HepG2 (cell line): ENCODE measurements around the gene FAM219B. TPM values are rescaled to one million over a fixed set of nuclear protein-coding genes. Genes with fewer than 3 reads are reported as not detected.

Source experiments
- BHLHE40 ChIP-seq: IDR thresholded peaks from 2 replicates; pipeline ENCODE4 v1.6.1; 2011; ENCODE audit warnings: low read length, improper control_type of control experiment
- ELK4 ChIP-seq: sonication (generic); formaldehyde crosslinking; IDR thresholded peaks from 2 replicates; pipeline ENCODE4 v1.9.0; 2021; ENCODE audit warnings: missing genetic modification reagents, borderline replicate concordance
- HNF4A ChIP-seq: sonication (generic); formaldehyde crosslinking; IDR thresholded peaks from 2 replicates; pipeline ENCODE4 v1.4.0; 2020; ENCODE audit warnings: missing genetic modification reagents
- HNRNPK ChIP-seq: fragments of 200-400 bp; formaldehyde crosslinking; IDR thresholded peaks from 2 replicates; pipeline ENCODE4 v1.6.1; 2018; ENCODE audit warnings: low read length, low read depth, moderate library complexity, mild to moderate bottlenecking; ENCODE audit not compliant: poor library complexity, severe bottlenecking
- JUN ChIP-seq: sonication (generic); formaldehyde crosslinking; IDR thresholded peaks from 2 replicates; pipeline ENCODE4 v1.4.0; 2020; ENCODE audit warnings: mild to moderate bottlenecking, missing genetic modification reagents
- KAT7 ChIP-seq: IDR thresholded peaks from 2 replicates; pipeline ENCODE4 v1.6.1; 2018; ENCODE audit warnings: borderline replicate concordance, missing compliant biosample characterization
- MED13 ChIP-seq: sonication (generic); formaldehyde crosslinking; IDR thresholded peaks from 2 replicates; pipeline ENCODE4 v1.5.0; 2020; ENCODE audit warnings: missing genetic modification reagents
- MTA1 ChIP-seq: sonication (generic); formaldehyde crosslinking; IDR thresholded peaks from 2 replicates; pipeline ENCODE4 v1.4.0; 2020; ENCODE audit warnings: missing genetic modification reagents, mild to moderate bottlenecking, borderline replicate concordance
- MYPOP ChIP-seq: sonication (generic); formaldehyde crosslinking; IDR thresholded peaks from 2 replicates; pipeline ENCODE4 v1.8.1; 2023; ENCODE audit warnings: mild to moderate bottlenecking, moderate library complexity, missing genetic modification reagents
- NFE2 ChIP-seq: sonication (generic); formaldehyde crosslinking; IDR thresholded peaks from 2 replicates; pipeline ENCODE4 v1.4.0; 2020; ENCODE audit warnings: missing genetic modification reagents
- POGK ChIP-seq: sonication (generic); formaldehyde crosslinking; conservative IDR thresholded peaks from 2 replicates; pipeline ENCODE4 v1.8.0; 2022; ENCODE audit warnings: mild to moderate bottlenecking, moderate library complexity, missing genetic modification reagents
- POLR2A ChIP-seq, 2 experiments: IDR thresholded peaks; 2 replicates each; pipeline ENCODE4 v1.6.1; 2011; ENCODE audit warnings: low read depth in 2 of 2, low read length in 2 of 2, mild to moderate bottlenecking in 1 of 2, moderate library complexity in 1 of 2; ENCODE audit not compliant: insufficient read depth in 1 of 2
- SRY ChIP-seq: sonication (generic); formaldehyde crosslinking; IDR thresholded peaks from 2 replicates; pipeline ENCODE4 v1.8.0; 2022; ENCODE audit warnings: mild to moderate bottlenecking, missing genetic modification reagents
- TEF ChIP-seq: sonication (generic); formaldehyde crosslinking; IDR thresholded peaks from 2 replicates; pipeline ENCODE4 v1.5.0; 2020; ENCODE audit warnings: missing genetic modification reagents
- ZBTB43 ChIP-seq: sonication (generic); formaldehyde crosslinking; conservative IDR thresholded peaks from 2 replicates; pipeline ENCODE4 v1.4.0; 2020; ENCODE audit warnings: missing genetic modification reagents
- ZFP62 ChIP-seq: sonication (generic); formaldehyde crosslinking; IDR thresholded peaks from 2 replicates; pipeline ENCODE4 v1.4.0; 2020; ENCODE audit warnings: missing genetic modification reagents
- ZFYVE20 ChIP-seq: sonication (generic); formaldehyde crosslinking; IDR thresholded peaks from 2 replicates; pipeline ENCODE4 v1.8.0; 2023; ENCODE audit warnings: low read depth, mild to moderate bottlenecking, moderate library complexity, missing genetic modification reagents, borderline replicate concordance
- ZNF274 ChIP-seq: sonication (generic); formaldehyde crosslinking; IDR thresholded peaks from 2 replicates; pipeline ENCODE4 v1.5.1; 2020; ENCODE audit warnings: mild to moderate bottlenecking, missing genetic modification reagents
- ZNF383 ChIP-seq: sonication (generic); formaldehyde crosslinking; IDR thresholded peaks from 2 replicates; pipeline ENCODE4 v1.4.0; 2020; ENCODE audit warnings: missing genetic modification reagents, mild to moderate bottlenecking, borderline replicate concordance
- ZNF674 ChIP-seq: sonication (generic); formaldehyde crosslinking; IDR thresholded peaks from 2 replicates; pipeline ENCODE4 v1.5.0; 2020; ENCODE audit warnings: low read depth, mild to moderate bottlenecking, missing genetic modification reagents
- ZNF704 ChIP-seq: sonication (generic); formaldehyde crosslinking; IDR thresholded peaks from 2 replicates; pipeline ENCODE4 v1.8.1; 2023; ENCODE audit warnings: mild to moderate bottlenecking, inconsistent platforms, moderate library complexity, missing genetic modification reagents, borderline replicate concordance
- ZNF879 ChIP-seq: sonication (generic); formaldehyde crosslinking; IDR thresholded peaks from 2 replicates; pipeline ENCODE4 v1.8.1; 2023; ENCODE audit warnings: missing genetic modification reagents
- polyA plus RNA-seq, 8 experiments: library from polyadenylated mRNA; depleted of rRNA in 3 of 8; stranded (reverse) in 7 of 8; unstranded in 1 of 8; fragments of >200 nt; fragmentation: Illumina TruSeq in 4 of 8; extraction: Trizol in 4 of 8; gene quantifications; 2 replicates each; pipeline versions ENCODE4 v1.2.1 to v1.2.3, GENCODE V29; 2011 to 2016; ENCODE audit warnings: low read depth in 4 of 8, missing spikeins in 1 of 8, mixed read lengths in 1 of 8; ENCODE audit not compliant: insufficient read depth in 1 of 8
- total RNA-seq, 5 experiments: library from RNA; depleted of rRNA; stranded (reverse); fragments of >200 nt; fragmentation: Illumina TruSeq; extraction: Trizol; gene quantifications; 2 replicates each; pipeline ENCODE4 v1.2.3, GENCODE V29; 2016; ENCODE audit warnings: low read depth in 1 of 5

The FAM219B gene
- total and polyA plus RNA-seq, 2 of the 13 experiments (the other 11 are each of a cell fraction or from before 2014, with no cell fraction given), result 36.6 to 50.2 TPM

GRCh38 chr15:74889883-74890664, 16.6 kb downstream of the FAM219B start, which contains the start of gene MPI (continued):
- peak; percentile 54; the same call in 1 of the 2 replicates for TF ChIP-seq MED13 (CRISPR knock-in tag)
- TF ChIP-seq KAT7 (CRISPR knock-in tag), result peak; percentile 87; the same call in 1 of the 2 replicates
- peak; percentile 35; the same call in 1 of the 2 replicates for TF ChIP-seq MTA1 (CRISPR knock-in tag)
- peak; percentile 85 for TF ChIP-seq MYPOP (CRISPR knock-in tag)
- no peak for TF ChIP-seq JUN
- 0 out of 2 replicates have a peak, but pooled peaks have one; percentile 40 for TF ChIP-seq ZNF879
- TF ChIP-seq HNF4A, result peak; percentile 4; the same call in 1 of the 2 replicates
- TF ChIP-seq ZFP62 (CRISPR knock-in tag), result peak; percentile 82; the same call in 1 of the 2 replicates
- no peak for TF ChIP-seq BHLHE40
- TF ChIP-seq ELK4, result no peak
- TF ChIP-seq ZNF383 (CRISPR knock-in tag), result no peak
- no peak for TF ChIP-seq NFE2 (CRISPR knock-in tag)
- TF ChIP-seq ZBTB43 (CRISPR knock-in tag), result no peak; the same call in 1 of the 2 replicates
- TF ChIP-seq ZNF674, result peak; percentile 73; the same call in 1 of the 2 replicates
- no peak; the same call in 1 of the 2 replicates for TF ChIP-seq ZNF274 (CRISPR knock-in tag)
- peak; percentile 92 to 98 for TF ChIP-seq POLR2A (IDR thresholded peaks at IDR 0.05; ENCODE audit: insufficient read depth in 1 of 2, low read depth in 2 of 2, low read length in 2 of 2)
- no peak for TF ChIP-seq ZFYVE20
- 0 out of 2 replicates have a peak, but pooled peaks have one; percentile 69 for TF ChIP-seq POGK (CRISPR knock-in tag)
- TF ChIP-seq ZNF704, result peak; percentile 28; the same call in 1 of the 2 replicates
- no peak for TF ChIP-seq HNRNPK
- TF ChIP-seq TEF (CRISPR knock-in tag), result peak; percentile 41; the same call in 1 of the 2 replicates
- TF ChIP-seq SRY, result peak; percentile 64; the same call in 1 of the 2 replicates
